HEK293 (cell line): ENCODE data around the gene SERPINA12.

Experiments
- CTCF ChIA-PET: fragments of 350-600 bp; formaldehyde crosslinking; extraction: SDS; loops from one replicate; lab custom pipeline; 2021; ENCODE audit warnings: antibody characterized with exemption; lab: Yijun Ruan, JAX
- POLR2A ChIA-PET: fragments of 300-600 bp; formaldehyde crosslinking; extraction: SDS; loops from one replicate; lab custom pipeline; 2020; ENCODE audit warnings: antibody characterized with exemption, inconsistent platforms; lab: Yijun Ruan, JAX
- H3K27ac ChIP-seq: fragments of 200-500 bp; sonication (Bioruptor generic); 2 replicates; pipeline ENCODE4 v1.5.1; 2014; ENCODE audit warnings: low read depth, low read length, control low read depth, inconsistent platforms; ENCODE audit errors: extremely low read depth
- H3K36me3 ChIP-seq, 2 experiments: fragments of 200-500 bp in 1 of 2; sonication (Bioruptor generic) in 1 of 2; 1 replicate in 1 of 2; 2 replicates in 1 of 2; pipeline ENCODE4 v1.5.1; 2014 to 2017; ENCODE audit warnings: inconsistent platforms in 2 of 2, low read length in 2 of 2; ENCODE audit not compliant: control insufficient read depth in 2 of 2, insufficient read depth in 1 of 2
- H3K4me1 ChIP-seq: fragments of 200-500 bp; sonication (Bioruptor generic); 2 replicates; pipeline ENCODE4 v1.5.1; 2014; ENCODE audit warnings: mild to moderate bottlenecking, low read length, inconsistent platforms; ENCODE audit not compliant: control insufficient read depth, insufficient read depth
- H3K4me3 ChIP-seq: 2 replicates; pipeline ENCODE4 v1.5.1; 2011; ENCODE audit warnings: low read depth, mild to moderate bottlenecking, control low read depth, low read length, moderate library complexity
- H3K9me3 ChIP-seq: fragments of 200-500 bp; sonication (Bioruptor generic); 2 replicates; pipeline ENCODE4 v1.5.1; 2014; ENCODE audit warnings: low read depth, low read length, inconsistent platforms; ENCODE audit not compliant: control insufficient read depth, insufficient read depth
- CTCF ChIP-seq: fragments of 450-650 bp; formaldehyde crosslinking; IDR thresholded peaks from 2 replicates; pipeline ENCODE4 v1.5.1; 2016; ENCODE audit warnings: missing biosample characterization, missing genetic modification characterization
- GFI1B ChIP-seq: fragments of 450-650 bp; formaldehyde crosslinking; IDR thresholded peaks from 2 replicates; pipeline ENCODE4 v1.5.1; 2016; ENCODE audit warnings: missing biosample characterization, missing genetic modification characterization
- GLIS1 ChIP-seq: fragments of 450-650 bp; formaldehyde crosslinking; IDR thresholded peaks from 2 replicates; pipeline ENCODE4 v1.5.1; 2016; ENCODE audit warnings: missing biosample characterization, missing genetic modification characterization
- GLIS2 ChIP-seq: fragments of 450-650 bp; formaldehyde crosslinking; IDR thresholded peaks from 2 replicates; pipeline ENCODE4 v1.5.1; 2016; ENCODE audit warnings: missing biosample characterization, missing genetic modification characterization
- HIC1 ChIP-seq: fragments of 450-650 bp; formaldehyde crosslinking; IDR thresholded peaks from 2 replicates; pipeline ENCODE4 v1.5.1; 2016; ENCODE audit warnings: missing biosample characterization, missing genetic modification characterization
- HOXD13 ChIP-seq: sonication (generic); formaldehyde crosslinking; IDR thresholded peaks from 2 replicates; pipeline ENCODE4 v1.8.0; 2022; ENCODE audit warnings: missing genetic modification reagents, borderline replicate concordance
- KLF7 ChIP-seq: fragments of 450-650 bp; formaldehyde crosslinking; IDR thresholded peaks from 2 replicates; pipeline ENCODE4 v1.5.1; 2016; ENCODE audit warnings: missing biosample characterization, missing genetic modification characterization, borderline replicate concordance
- ZBTB17 ChIP-seq: fragments of 450-650 bp; formaldehyde crosslinking; IDR thresholded peaks from 2 replicates; pipeline ENCODE4 v1.5.1; 2016; ENCODE audit warnings: missing biosample characterization, missing genetic modification characterization
- ZBTB7A ChIP-seq: fragments of 450-650 bp; formaldehyde crosslinking; IDR thresholded peaks from 2 replicates; pipeline ENCODE4 v1.5.1; 2016; ENCODE audit warnings: low read depth, missing biosample characterization, missing genetic modification characterization
- ZBTB8A ChIP-seq: fragments of 450-650 bp; formaldehyde crosslinking; IDR thresholded peaks from 2 replicates; pipeline ENCODE4 v1.5.1; 2016; ENCODE audit warnings: missing biosample characterization, missing genetic modification characterization
- ZNF26 ChIP-seq: fragments of 450-650 bp; formaldehyde crosslinking; IDR thresholded peaks from 2 replicates; pipeline ENCODE4 v1.5.1; 2016; ENCODE audit warnings: missing biosample characterization, missing genetic modification characterization
- ZNF311 ChIP-seq: fragments of 450-650 bp; formaldehyde crosslinking; IDR thresholded peaks from 2 replicates; pipeline ENCODE4 v1.5.1; 2017; ENCODE audit warnings: missing biosample characterization, missing genetic modification characterization, borderline replicate concordance
- ZNF513 ChIP-seq: fragments of 450-650 bp; IDR thresholded peaks from 2 replicates; pipeline ENCODE4 v1.5.1; 2018; ENCODE audit warnings: missing biosample characterization, missing genetic modification characterization
- ZNF514 ChIP-seq: fragments of 450-650 bp; formaldehyde crosslinking; IDR thresholded peaks from 2 replicates; pipeline ENCODE4 v1.5.1; 2016; ENCODE audit warnings: missing biosample characterization, missing genetic modification characterization
- ZNF555 ChIP-seq: fragments of 450-650 bp; formaldehyde crosslinking; conservative IDR thresholded peaks from 2 replicates; pipeline ENCODE4 v1.5.1; 2017; ENCODE audit warnings: missing biosample characterization, mild to moderate bottlenecking, missing genetic modification characterization, inconsistent platforms
- ZNF654 ChIP-seq: fragments of 450-650 bp; formaldehyde crosslinking; IDR thresholded peaks from 2 replicates; pipeline ENCODE4 v1.5.1; 2016; ENCODE audit warnings: low read depth, missing biosample characterization, missing genetic modification characterization
- ZNF785 ChIP-seq: fragments of 450-650 bp; formaldehyde crosslinking; IDR thresholded peaks from 2 replicates; pipeline ENCODE4 v1.5.1; 2016; ENCODE audit warnings: missing biosample characterization, missing genetic modification characterization
- ZNF837 ChIP-seq: fragments of 450-650 bp; formaldehyde crosslinking; IDR thresholded peaks from 2 replicates; pipeline ENCODE4 v1.5.1; 2016; ENCODE audit warnings: missing biosample characterization, missing genetic modification characterization

SERPINA12 gene

GRCh38 chr14:94517248-94517640 is 8.0 kb upstream of the SERPINA12 start:
- Histone ChIP-seq H3K27ac (no peak overlapping the region), H3K36me3 (no peaks in the 10 kb centered on the region; a peak in 1 of 3 replicates), H3K4me1 (no peaks in the 10 kb centered on the region), H3K4me3 (no peak overlapping the region), H3K9me3 (no peaks in the 10 kb centered on the region)
- TF ChIP-seq GLIS2 (tag by site-specific recombination): no peak
- TF ChIP-seq GFI1B (tag by site-specific recombination): no peak
- CTCF ChIA-PET: interaction anchor here (0.7 kb wide), 1 partner anchor 15 kb away, joined by 3 read pairs; no protein-coding TSS in a partner anchor
- POLR2A ChIA-PET: no interaction called here

GRCh38 chr14:94515856-94516255 is 6.6 kb upstream of the SERPINA12 start:
- ChIA-PET CTCF (interaction anchor here (0.7 to 0.8 kb wide), 2 partner anchors 22 to 31 kb away, joined by 3 read pairs; no protein-coding TSS in a partner anchor), POLR2A (no interaction called here)
- no peak for TF ChIP-seq HIC1 (tag by site-specific recombination)
- TF ChIP-seq ZNF555 (tag by site-specific recombination): no peak
- TF ChIP-seq GLIS1 (tag by site-specific recombination): no peak
- TF ChIP-seq ZBTB8A (tag by site-specific recombination): no peak
- TF ChIP-seq ZNF654: no peak
- no peak for TF ChIP-seq ZNF837 (tag by site-specific recombination)
- TF ChIP-seq ZBTB7A (tag by site-specific recombination): no peak
- TF ChIP-seq KLF7: no peak
- TF ChIP-seq ZNF514 (tag by site-specific recombination): no peak
- no peak for TF ChIP-seq HOXD13
- TF ChIP-seq ZNF785 (tag by site-specific recombination): no peak
- no peak for TF ChIP-seq ZNF26
- TF ChIP-seq ZBTB17: no peak
- no peak for TF ChIP-seq ZNF513 (tag by site-specific recombination)
- no peak for TF ChIP-seq ZNF311
- no peak for TF ChIP-seq CTCF
- no peak for TF ChIP-seq GFI1B (tag by site-specific recombination)
- H3K27ac ChIP-seq: no peak overlapping the region
- no peaks in the 10 kb centered on the region for H3K9me3 ChIP-seq
- H3K36me3 ChIP-seq: no peaks in the 10 kb centered on the region; a peak in 1 of 3 replicates
- no peak overlapping the region for H3K4me3 ChIP-seq
- no peaks in the 10 kb centered on the region for H3K4me1 ChIP-seq
